Left colon (tissue), 2 donors: ENCODE results near the gene THBS1. TPM values are rescaled to one million over a fixed set of nuclear protein-coding genes. Genes with fewer than 3 reads are reported as not detected.
A peak's percentile ranks its signal among the peaks of the same experiment; 100 is the strongest.

Experiments
- ATAC-seq: fragments of 200-7000 bp; cut with Tn5 transposase; one replicate; pipeline ENCODE4 v1.9.1; 2020; ENCODE audit warnings: mild to moderate bottlenecking, moderate library complexity
- DNase-seq, 2 donors: peaks; one replicate each; pipeline ENCODE4 v3.0.0-alpha.2; 2020
- intact Hi-C, 2 donors: fragments of 100-400 bp; cut with DNase I in 1 of 2; cut with micrococcal nuclease in 1 of 2; formaldehyde crosslinking; loops; one replicate each; pipeline versions ENCODE4 v1.11.2 to v1.14.0; 2022; cut with DNase I, micrococcal nuclease
- total RNA-seq, 2 donors: library from RNA; stranded (reverse); fragmentation: NEBNext Ultra II Directional; extraction: Animal tissue kit (Norgen Biotek cat#: 25700); gene quantifications; one replicate each; pipeline ENCODE4 v1.2.1, GENCODE V29; 2021
- donor health status: DM: no; HTN: no; CAD: no.
- donor health status: DM: yes; HTN: yes; CAD: no.

Gene THBS1
- total RNA-seq, 2 donors from 2014 or later: 174 to 181 TPM

- DNase-seq (no peak), ATAC-seq (no peak)
- intact Hi-C loops: no loop called here
Observed at GRCh38 chr15:39642011-39642640, 61.2 kb downstream of the THBS1 start.

- no peak for ATAC-seq
- DNase-seq: no peak
- intact Hi-C loops: no loop called here
Observed at GRCh38 chr15:39643727-39644126, 62.8 kb downstream of the THBS1 start.

GRCh38 chr15:39644136-39644535 is 63.3 kb downstream of the THBS1 start:
- intact Hi-C loops: no loop called here
- no peak for DNase-seq
- ATAC-seq: no peak

- intact Hi-C loops: no loop called here
- DNase-seq: peak in 1 of 2 donors; percentile 27
- no peak for ATAC-seq
Observed at GRCh38 chr15:39645138-39645975, 64.5 kb downstream of the THBS1 start.

GRCh38 chr15:39645976-39646257 is 65.0 kb downstream of the THBS1 start:
- no peak for DNase-seq
- no peak for ATAC-seq
- intact Hi-C loops: no loop called here

- intact Hi-C loops: no loop called here
- DNase-seq (no peak), ATAC-seq (no peak)
Observed at GRCh38 chr15:39646425-39646824, 65.5 kb downstream of the THBS1 start.

Other genes starting within 250 kb of the THBS1 start
- gene FSIP1, start 201.8 kb downstream of the THBS1 start, total RNA-seq: 1 to 10 TPM; 8.2 to 8.6 TPM